ENCODE measurements around the gene MEOX1.

Gene MEOX1

DNA sequence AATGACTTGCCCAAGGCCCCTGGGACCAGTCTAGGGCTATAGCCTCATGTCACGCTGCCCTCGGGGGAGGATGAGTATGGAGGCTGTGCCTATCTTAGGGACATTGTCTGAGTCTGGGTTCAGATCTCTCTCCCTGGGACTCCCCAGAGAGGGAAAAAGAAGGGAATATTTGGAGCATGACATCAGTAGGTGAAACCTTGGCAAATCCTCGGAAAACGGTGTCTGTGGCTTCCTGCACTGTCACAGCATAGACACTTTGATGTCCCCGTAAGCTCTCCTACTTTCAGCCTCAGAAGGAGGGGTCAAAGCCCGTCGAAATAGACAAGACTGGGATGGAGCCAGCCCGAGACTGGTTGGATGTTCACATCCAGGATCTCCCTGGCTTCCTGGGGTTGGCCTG, 11.3 kb downstream of the MEOX1 start:
- no peak for DNase-seq

DNA sequence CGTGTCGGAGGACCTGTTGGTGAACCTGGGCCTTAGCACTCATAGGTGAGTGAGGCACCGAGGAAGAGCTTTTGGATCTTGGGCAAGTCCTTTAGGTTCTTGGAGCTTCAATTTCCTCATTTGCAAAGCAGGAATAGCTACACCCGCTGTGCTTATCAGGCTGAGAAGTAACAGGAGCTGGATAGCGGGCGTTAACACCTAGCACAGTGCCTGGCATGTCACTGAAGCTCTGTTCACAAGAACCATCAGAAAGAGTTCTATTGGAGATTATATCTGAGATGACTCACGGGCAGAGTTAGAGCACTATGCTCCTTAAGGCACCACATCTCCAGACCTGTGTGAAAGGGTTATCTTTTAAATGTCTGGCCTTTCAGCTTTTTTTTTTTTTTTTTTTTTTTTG, 12.8 kb downstream of the MEOX1 start:
- DNase-seq = no peak

DNA sequence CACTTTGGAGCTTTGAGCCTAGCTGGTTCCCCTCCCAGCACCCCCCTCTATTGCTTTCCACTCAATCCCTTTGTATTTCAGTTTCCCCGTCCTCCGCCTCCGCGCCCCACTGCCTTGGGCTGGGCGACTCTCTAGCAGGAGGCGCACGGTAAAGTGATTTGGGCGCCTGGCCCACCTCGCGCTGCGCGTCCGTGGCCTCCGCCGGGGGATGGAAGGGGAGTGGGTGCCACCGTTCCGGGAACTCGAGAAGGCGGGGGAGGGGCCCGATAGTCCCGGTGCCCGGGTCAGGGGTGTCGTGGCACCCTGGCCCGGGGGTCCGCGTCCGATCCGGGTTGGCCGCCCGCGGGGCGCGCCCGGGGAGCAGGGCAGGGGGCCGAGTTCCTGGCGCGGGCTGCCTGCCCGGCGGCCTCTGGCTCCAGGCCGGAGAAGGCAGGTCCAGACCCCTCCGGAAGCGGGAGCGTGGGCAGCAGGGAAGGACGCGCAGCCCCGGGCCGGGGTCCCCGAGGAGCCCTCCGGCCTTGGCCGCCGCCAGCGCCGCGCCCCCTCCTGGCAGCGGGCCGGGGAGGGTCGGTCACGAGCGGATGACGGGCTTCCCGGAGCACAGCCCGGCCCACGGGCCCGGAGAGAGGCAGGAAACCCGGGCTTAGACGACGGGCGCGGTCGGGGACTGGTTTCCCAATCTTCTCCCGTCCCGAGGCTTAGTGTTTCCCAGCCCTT, 15.8 kb downstream of the MEOX1 start:
- no peak for DNase-seq

DNA sequence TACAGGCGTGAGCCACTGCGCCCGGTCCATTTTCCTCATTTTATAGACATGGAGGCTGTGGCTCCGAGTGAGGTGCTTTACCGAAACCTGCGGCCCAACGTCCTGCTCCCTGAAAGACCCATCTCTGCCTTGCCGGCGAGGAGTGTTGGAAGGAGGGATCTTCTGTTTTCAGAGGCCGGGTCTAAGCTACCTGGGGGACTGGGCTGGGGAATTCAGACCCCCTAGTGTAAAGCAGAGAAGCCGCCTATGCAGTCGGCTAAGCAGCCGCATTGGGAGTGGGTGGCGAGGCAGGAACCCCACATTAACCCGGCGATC, 16.3 kb downstream of the MEOX1 start:
- DNase-seq = no peak

DNA sequence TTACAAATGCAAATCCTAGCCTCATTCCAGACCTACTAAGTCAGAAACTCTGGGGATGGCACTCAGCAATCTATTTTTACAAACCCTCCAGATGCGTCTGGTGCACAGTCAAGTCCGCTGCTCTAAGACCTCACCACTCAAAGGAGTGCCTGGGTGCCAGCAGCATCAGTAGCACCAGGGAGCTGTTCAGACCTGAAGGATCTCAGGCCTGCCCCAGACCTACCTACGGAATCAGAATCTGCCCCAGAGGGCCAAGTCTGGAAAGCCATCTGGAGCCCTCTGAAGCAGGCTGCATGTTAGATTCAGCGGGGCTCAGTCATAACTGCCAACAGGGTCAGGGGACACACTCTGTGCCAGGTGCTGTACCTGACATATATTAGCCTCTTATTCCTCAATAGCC, 17.6 kb downstream of the MEOX1 start:
- no peak for DNase-seq

DNA sequence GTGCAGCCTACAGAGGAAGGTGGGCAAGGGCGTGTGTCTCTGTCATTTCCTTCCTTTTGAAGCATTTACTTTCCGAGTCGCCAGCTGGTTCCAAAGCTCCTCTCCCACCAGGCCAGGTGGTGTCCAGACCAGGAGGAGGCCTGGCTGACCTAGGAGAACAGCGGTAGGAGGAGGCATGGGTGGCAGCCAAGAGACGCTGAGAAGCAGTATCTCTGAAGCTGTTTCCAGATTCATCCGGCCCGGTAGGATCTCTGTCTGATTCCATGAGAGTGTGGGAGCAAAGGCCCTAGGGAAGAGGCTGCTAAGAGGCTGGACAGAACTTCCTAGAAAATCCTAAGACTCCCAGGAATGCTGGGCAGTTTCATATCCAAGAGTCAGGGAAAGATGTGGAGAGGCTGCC, 20.3 kb downstream of the MEOX1 start:
- no peak for DNase-seq

DNA sequence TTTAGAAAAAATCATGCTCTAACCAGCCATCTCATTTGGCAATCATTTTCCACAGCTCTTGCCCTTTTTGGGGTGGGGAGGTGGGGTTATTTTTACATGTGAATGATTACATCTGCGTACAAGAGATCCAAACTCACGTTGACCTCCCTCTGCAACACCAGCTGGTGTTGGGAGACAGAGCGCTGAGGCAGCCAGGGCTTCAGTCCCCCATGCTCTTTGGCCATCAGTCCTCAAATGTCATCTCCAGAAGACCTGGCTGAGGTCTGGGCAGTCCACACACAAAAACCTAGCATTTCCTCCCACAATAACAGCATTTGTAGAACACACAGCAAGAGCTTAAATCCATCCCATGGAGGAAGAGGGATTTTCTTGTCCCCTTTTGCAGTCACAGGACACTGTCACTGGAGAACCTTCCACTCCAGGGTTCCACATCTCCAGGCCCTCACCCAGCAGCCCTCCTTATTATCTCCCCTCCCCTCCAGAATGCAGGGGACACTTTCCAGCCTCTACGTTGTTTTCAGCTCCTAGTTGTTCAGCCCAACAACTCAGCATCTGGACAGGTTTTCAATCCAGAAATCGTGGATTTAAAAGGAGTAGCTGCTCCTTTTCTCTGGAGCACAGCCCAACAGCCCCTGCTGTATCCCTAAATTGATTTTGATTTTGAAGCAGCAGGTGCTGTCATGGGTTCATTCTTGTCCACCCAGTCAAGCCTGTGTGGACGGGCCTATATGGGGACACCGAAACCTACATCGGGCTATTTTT, 21.1 kb downstream of the MEOX1 start:
- no peak for DNase-seq

DNA sequence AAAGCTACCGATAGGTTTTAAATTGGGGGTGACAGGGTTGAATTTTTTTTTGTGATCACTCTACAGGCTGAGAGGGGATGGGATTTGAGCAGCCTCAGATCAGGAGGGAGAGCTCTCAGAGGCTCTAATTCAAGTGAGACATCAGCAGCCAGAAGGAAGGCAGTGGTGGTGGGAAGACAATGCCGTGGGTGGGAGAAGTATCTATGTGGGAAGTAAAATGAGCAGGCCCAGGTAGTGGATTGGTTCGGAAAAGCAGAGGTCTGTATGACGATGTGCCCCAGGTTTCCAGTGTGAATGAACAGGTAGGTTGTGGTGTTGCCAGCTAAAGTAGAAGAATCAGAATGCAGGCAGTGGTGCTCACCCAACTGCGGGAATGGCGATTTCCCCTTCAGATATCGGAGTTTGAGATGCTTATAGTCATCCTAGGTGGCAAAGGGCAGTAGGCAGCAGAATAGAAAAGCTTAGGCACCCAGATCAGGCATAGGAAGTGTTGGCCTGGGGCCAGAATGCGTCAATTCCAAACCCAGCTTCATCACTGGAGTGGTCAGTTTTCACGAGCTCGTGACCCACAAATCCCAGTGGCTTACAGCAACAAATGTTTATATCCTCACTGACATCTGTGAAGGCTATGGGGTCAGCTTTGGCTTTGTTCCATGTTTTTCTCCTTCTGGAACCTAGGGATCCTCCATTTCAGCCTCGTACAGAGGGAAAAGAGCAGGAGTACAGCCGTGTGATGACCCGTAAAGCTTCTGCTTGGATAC, 24.0 kb downstream of the MEOX1 start:
- no peak for DNase-seq

DNA sequence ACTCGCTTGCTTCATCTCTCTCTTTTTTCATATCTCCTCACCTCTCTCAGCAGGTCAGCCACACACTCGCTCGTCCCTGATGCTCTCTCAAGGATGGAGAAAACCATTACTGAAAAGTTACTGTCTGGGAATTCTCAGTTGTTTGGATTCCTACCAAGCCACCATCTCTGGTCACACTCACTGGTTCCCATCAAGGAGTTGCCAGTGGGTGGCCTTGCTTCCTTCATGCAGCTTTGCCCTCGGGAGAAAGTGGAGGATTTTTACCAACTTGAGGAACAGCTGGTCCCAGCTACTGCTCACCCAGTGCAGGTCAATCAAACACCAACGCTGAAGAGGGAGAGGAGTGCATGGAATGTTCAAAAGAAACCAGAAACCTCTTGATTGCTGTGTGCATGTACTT, 25.3 kb downstream of the MEOX1 start:
- no peak for DNase-seq

DNA sequence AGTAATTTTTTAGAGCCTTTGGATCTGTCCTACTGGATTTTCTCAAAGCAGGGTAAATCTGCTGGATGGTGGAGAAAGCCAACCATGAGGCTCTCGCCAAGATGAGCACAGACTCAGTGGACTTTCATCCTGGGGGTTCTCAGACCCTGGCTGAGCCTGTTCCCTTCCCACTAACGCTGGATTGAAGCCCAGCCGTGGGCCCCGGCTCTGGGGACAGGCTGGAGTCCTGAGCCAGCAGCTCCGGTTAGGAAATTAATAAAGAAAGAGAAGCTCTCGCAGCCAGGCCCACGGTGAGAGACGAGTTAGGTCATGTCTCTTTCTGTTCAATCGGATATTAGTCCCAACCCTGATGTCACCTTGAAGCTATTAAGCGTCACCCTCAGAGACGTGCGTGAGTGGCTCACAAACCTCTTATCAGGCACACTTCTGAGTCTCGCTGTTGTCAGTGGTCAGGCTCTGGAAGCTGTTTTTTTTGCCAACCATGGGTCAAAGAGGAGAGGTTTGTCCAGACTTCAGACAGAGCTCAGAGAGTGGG, 27.1 kb downstream of the MEOX1 start:
- DNase-seq = no peak

DNA sequence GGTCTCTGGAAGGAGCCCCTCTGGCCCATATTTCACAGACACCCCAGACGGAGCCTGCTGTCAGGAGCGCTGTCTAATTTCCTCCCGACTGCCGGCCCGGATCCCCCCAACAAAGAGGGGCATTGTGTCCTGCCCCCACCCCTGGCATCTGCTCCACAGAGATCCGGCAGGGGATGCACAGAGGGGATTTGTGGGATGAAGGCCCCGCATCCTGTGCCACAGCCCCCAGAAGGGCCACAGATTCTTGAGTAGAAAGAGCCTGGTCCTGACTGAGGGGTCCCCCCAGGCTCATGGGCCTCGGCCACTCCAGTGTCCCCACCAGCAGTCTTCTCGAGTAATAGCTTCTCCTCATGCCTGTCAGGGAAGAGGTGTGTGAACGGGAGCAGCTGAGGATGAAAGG, 29.5 kb downstream of the MEOX1 start:
- DNase-seq = no peak

DNA sequence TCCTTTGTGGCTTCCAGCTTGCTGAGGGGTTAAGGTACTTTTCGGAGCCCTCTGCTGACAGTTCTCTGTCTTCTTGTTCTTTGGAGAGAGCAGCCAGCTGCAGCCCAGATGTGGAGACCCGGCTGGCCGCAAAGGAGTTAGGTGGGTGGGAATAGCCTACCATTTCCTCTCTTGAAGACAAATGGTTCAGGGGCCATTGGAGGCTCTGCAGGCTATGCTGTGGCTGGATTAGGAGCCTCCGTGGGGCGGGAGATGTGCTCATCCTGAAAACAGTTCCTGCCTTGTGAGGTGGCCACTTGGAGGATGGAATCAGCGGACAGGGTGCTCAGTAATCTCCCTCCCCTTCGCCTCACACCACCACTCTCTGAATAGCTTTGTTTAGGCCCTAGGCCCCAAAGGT, 30.3 kb downstream of the MEOX1 start:
- DNase-seq = no peak

DNA sequence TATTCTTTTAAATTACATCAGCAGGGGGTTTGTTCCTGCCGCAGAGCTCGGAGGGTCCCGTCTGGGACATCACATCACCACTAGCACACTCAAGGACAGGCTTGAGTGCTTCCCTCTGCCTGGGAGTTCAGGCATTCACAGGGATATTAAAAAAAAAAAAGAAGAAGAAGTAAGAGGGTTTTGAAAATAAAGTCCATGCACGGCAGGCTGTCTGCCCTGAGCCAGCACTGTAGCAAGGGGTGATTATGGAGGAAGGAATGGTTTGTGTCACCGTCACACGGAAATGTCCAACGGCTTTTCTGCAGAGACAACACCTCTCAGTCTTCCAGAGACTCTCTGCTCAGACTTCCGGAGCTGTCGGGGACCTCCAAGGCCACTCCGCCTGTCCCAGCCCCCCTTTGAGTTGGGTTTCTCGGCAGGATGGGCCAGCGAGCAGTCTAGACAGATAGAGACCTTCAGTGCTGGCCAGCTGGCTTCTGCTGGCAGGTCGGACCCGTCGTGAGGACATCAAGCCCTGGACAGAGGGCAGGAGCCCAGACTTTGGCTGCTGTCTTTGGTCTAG, 33.6 kb downstream of the MEOX1 start:
- no peak for DNase-seq

DNA sequence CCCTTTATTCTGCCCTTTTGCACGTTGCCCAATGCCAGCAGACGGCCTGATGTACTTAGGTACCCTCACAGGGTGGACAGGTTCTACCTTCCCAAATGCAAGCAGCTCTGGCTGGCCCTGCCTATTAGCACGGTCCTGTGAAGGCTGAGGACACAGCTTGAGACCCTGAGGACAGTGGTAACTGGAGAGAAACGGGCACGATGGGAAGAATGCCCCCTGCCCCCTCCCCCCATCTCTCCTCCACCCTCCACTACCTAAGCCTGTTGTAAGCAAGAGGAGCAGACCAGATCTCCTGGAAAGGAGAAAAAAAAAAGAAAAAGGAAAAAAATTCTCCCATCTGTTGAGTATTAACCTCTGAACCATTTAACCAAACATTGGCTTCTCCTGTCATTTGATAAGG, 34.1 kb downstream of the MEOX1 start:
- DNase-seq = no peak

DNA sequence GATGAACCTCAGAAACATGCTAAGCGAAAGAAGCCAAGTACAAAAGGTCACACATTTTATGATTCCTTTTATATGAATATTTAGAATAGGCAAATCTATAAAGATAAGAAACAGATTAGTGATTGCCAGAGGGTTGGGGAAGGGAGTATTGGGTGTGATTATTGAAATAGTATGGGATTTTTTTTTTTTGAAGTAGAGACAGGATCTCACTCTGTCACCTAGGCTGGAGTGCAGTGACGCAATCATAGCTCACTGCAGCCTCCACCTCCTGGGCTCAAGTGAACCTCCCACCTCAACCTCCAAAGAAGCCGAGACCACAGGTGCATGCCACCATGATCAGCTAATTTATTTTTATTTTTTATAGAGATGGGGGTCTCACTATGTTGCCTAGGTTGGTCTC, 35.7 kb downstream of the MEOX1 start:
- no peak for DNase-seq

DNA sequence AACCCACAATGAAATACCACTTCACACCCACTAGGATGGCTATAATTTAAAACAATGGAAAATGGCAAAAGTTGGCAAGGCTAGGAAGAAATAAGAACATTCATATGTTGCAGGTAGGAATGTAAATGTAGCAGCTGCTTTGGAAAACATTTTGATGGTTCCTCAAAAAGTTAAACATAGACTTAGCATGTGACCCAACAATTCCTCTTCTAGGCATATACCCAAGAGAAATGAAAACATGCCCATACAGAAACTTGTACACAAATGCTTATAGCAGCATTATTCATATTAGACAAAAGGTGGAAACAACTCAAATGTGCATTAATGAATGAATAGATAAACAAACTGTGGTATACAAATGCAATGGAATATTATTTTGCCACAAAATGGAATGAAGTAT, 36.1 kb downstream of the MEOX1 start:
- no peak for DNase-seq

DNA sequence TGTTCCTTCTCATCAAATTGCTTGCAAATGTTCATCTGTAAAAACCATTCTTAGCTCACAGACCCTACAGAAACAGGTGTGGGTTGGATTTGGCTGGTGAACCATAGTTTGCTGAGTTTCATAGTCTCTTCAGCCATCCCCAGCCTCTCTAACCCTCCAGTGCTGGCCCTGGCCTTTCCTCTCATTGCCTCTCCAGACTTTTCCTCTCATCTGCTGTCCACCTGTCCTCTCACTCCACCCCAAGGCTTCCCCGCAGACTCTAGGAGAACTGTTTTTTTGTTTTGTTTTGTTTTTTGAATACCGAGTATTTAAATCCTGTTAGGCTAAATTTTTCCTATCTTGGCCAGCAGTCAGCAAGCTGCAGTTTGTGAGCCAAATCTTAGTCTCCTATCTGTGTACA, 41.1 kb downstream of the MEOX1 start:
- no peak for DNase-seq

DNA sequence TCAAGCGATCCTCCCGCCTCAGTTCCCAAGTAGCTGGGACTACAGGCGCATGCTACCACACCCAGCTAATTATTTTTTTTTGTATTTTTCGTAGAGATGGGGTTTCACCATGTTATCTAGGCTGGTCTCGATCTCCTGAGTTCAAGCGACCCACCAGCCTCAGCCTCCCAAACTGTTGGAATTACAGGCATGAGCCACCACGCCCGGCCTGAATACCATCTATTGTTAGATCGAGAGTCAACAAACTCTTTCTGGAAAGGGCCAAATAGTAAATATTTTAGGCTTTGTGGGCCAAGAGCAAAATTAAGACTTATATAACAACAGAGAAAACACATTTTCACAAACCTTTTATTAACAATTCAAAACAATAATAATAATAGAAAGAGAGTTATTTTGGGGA, 41.6 kb downstream of the MEOX1 start:
- DNase-seq = no peak

DNA sequence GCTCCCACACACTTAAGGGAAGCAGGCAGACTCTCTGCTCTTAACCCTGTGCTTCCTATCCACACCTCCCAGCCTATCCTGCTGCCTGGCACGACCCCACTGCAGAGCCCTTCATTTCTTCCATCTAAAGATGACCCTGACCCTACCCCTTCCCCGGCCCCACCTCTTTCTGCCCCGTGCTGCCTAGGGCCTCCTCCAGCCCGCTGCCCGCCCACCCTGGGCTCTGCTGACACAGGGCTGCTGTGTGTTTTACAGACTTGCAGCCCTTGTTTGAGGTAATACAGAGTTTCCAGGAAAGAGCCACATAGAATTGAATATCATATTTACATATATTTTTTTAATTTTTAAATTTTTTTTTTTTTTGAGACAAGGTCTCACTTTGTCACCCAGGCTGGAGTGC, 42.0 kb downstream of the MEOX1 start:
- no peak for DNase-seq

DNA sequence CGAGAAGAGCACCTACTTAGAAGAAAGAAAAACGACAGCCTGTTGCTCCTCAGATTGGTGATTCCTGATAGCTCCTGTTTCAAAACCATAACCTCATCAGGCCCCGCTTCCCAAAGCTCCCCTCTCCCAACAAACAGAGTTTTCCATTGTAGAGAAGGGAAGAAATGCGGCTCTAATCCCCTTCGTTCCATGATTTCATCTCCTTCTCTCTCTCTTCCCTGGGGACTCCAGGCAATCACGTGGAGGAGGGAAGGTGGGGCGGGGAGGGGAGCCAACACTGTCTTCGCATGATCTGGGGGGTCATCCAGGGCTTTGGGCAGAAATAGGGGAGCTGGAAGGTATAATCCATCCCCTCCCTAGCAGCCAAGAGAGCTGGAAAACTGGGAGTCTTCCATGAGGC, 43.4 kb downstream of the MEOX1 start:
- no peak for DNase-seq

DNA sequence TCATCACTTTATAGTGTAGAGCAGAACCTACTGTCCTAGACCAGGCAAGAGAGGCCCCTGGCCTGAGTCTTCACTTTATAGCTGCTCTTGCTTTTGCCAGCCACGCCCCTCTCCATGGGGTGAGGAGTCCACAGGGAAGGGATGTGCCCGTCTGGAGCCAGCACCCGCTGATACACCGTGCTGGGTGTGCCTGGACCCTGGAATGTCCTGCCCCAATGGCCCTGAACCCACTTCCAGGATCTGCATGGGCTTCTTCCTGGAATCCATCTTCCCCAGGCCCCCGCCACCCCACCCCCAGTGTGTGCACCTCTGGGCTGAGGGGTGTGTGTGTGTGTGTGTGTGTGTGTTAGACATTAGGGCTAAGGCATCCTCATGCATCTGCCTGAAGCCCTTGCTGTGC, 44.9 kb downstream of the MEOX1 start:
- DNase-seq = no peak

DNA sequence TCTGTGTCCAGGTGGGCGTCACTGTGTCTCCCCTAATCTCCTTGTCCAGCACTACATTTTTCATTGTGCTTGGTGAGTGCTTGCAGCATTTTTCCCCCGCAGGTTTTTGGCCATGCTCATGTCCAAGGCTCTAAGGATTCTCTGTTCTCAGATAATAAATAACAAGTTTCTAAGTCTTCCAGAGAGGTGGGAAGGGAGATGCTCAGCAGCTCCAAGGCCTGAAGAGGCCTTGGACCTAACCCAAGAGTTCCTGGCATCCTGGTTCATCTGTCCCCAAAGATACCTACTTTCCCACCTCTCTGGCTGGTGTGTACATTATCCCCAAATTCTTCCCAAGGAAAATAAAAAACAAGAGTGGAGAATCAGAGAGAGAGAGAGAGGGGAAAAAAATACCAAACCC, 45.3 kb downstream of the MEOX1 start:
- DNase-seq = no peak

DNA sequence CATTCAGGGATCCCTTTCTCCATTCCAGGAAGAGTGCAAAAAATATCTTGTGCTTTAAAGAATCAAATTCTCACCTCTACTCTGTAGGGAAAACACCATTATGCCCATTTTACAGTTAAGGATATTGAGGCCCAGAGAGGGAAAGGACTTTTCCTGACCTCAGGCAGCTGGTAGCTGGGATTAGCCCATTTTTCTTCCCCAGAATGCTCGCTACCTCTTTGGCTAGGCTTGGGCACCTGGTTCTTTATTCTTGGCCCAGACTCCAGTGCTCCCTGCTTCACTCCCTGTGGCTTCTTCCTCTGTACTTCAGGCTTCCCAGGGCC, 45.7 kb downstream of the MEOX1 start:
- no peak for DNase-seq
